ENCODE measurements around the gene SORCS2.

The SORCS2 gene

GRCh38 chr4:7326306-7326692, 134.0 kb downstream of the SORCS2 start:
- TF ChIP-seq, protein P1, sequence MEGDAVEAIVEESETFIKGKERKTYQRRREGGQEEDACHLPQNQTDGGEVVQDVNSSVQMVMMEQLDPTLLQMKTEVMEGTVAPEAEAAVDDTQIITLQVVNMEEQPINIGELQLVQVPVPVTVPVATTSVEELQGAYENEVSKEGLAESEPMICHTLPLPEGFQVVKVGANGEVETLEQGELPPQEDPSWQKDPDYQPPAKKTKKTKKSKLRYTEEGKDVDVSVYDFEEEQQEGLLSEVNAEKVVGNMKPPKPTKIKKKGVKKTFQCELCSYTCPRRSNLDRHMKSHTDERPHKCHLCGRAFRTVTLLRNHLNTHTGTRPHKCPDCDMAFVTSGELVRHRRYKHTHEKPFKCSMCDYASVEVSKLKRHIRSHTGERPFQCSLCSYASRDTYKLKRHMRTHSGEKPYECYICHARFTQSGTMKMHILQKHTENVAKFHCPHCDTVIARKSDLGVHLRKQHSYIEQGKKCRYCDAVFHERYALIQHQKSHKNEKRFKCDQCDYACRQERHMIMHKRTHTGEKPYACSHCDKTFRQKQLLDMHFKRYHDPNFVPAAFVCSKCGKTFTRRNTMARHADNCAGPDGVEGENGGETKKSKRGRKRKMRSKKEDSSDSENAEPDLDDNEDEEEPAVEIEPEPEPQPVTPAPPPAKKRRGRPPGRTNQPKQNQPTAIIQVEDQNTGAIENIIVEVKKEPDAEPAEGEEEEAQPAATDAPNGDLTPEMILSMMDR (IDR thresholded peaks at IDR 0.05; ENCODE audit: low read depth, low read length), result no peak
- no peak for TF ChIP-seq EZH2phosphoT487 (IDR thresholded peaks at IDR 0.05; ENCODE audit: low read depth)
- Histone ChIP-seq H3K4me2 (ENCODE audit: low read length) (no peak overlapping the region), H3K36me3 (replicated peaks; ENCODE audit: low read depth, low read length) (no peaks in the 10 kb centered on the region)

DNA sequence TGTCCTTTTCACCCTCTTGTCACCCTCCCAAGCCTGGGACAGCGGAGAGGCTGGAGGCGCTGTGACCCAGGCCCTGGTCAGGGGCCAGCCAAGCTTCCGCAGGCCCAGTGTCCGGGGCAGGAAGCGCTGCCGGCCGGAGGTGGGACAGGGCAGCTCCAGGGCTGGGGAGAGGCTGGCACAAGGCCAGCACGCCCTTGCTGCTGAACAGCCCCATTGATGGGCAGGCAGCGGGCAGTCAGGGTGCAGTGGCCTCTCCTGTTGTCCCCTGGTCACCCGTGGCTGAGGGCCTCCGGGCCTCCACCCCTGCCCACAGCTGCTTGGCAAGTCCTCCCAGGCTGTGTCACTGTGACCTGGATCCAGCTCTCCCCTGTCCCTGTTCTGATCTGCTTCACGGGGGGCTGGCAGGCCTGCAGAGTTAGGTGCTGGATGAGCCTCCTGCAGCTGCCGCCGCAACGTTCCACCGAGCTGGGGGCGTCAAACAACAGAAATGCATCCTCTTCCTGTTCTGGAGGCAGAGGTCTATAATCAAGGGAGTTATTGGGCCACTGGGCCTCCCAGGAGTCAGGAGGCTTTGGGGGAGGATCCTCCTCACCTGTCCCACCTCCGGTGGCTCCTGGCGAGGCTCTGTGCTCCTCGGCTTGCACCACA, 134.5 kb downstream of the SORCS2 start:
- Histone ChIP-seq H3K27ac (ENCODE audit: low read length) (no peak overlapping the region), H2AFZ (ENCODE audit: low read depth, low read length) (no peak overlapping the region), H3K4me3 (ENCODE audit: low read length) (no peak overlapping the region), H3K79me2 (ENCODE audit: low read length) (no peaks in the 10 kb centered on the region), H4K20me1 (ENCODE audit: insufficient read depth, low read length) (no peaks in the 10 kb centered on the region), H3K36me3 (replicated peaks; ENCODE audit: low read depth, low read length) (no peaks in the 10 kb centered on the region), H3K27me3 (ENCODE audit: low read depth, low read length) (no peaks in the 10 kb centered on the region; the same call in 1 of the 2 replicates), H3K4me1 (ENCODE audit: low read length) (no peaks in the 10 kb centered on the region), H3K4me2 (ENCODE audit: low read length) (no peak overlapping the region), H3K9ac (ENCODE audit: low read length) (no peak overlapping the region), H3K9me3 (ENCODE audit: insufficient read depth, low read length) (no peaks in the 10 kb centered on the region)
- no peak for TF ChIP-seq EZH2phosphoT487 (IDR thresholded peaks at IDR 0.05; ENCODE audit: low read depth)
- TF ChIP-seq, protein P1 (IDR thresholded peaks at IDR 0.05; ENCODE audit: low read depth, low read length), result no peak

More at GRCh38 chr4:7326306-7326692, 134.0 kb downstream of the SORCS2 start:
- Histone ChIP-seq H3K27me3 (ENCODE audit: low read depth, low read length) (no peaks in the 10 kb centered on the region; the same call in 1 of the 2 replicates), H2AFZ (ENCODE audit: low read depth, low read length) (no peak overlapping the region), H3K9me3 (ENCODE audit: insufficient read depth, low read length) (no peaks in the 10 kb centered on the region), H4K20me1 (ENCODE audit: insufficient read depth, low read length) (no peaks in the 10 kb centered on the region), H3K4me3 (ENCODE audit: low read length) (no peak overlapping the region), H3K4me1 (ENCODE audit: low read length) (no peaks in the 10 kb centered on the region), H3K27ac (ENCODE audit: low read length) (no peak overlapping the region), H3K9ac (ENCODE audit: low read length) (no peak overlapping the region), H3K79me2 (ENCODE audit: low read length) (no peaks in the 10 kb centered on the region)

DNA sequence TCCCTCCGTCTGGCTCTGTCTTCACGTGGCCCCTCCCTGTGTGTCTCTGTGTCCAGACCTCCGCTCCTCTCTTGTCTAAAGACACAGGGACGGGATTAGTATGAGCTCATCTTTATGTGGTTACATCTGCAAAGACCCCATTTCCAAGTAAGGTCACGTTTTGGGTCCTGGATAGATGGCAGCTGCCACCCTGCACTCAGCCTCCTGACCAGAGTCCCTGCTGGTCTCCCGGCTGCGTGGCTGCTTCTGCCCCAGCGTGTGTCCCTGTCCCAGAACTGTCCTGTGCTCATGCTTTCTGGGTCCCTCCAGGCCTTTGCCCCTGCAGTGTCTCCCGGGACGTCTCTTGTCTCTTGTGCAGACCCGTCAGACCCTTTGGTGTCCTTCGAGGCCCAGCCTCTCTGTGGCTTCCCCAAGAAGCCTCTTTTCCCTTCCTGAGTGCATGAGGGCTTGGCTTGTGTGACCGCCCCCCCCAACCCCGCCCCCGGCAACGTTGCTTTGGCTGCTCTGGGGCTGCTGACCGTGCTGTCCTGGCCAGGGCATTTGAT, 135.1 kb downstream of the SORCS2 start:
- no peak overlapping the region for H3K4me2 ChIP-seq (ENCODE audit: low read length)
- H3K27me3 ChIP-seq (ENCODE audit: low read depth, low read length), result no peaks in the 10 kb centered on the region; the same call in 1 of the 2 replicates
- no peaks in the 10 kb centered on the region for H3K79me2 ChIP-seq (ENCODE audit: low read length)
- H3K36me3 ChIP-seq (replicated peaks; ENCODE audit: low read depth, low read length), result no peaks in the 10 kb centered on the region
- no peaks in the 10 kb centered on the region for H3K4me1 ChIP-seq (ENCODE audit: low read length)
- no peaks in the 10 kb centered on the region for H3K9me3 ChIP-seq (ENCODE audit: insufficient read depth, low read length)
- no peak overlapping the region for H3K9ac ChIP-seq (ENCODE audit: low read length)
- no peaks in the 10 kb centered on the region for H4K20me1 ChIP-seq (ENCODE audit: insufficient read depth, low read length)
- no peak overlapping the region for H2AFZ ChIP-seq (ENCODE audit: low read depth, low read length)
- TF ChIP-seq, protein P1 (IDR thresholded peaks at IDR 0.05; ENCODE audit: low read depth, low read length), result no peak
- TF ChIP-seq EZH2phosphoT487 (IDR thresholded peaks at IDR 0.05; ENCODE audit: low read depth), result no peak
- H3K27ac ChIP-seq (ENCODE audit: low read length), result no peak overlapping the region
- no peak overlapping the region for H3K4me3 ChIP-seq (ENCODE audit: low read length)

DNA sequence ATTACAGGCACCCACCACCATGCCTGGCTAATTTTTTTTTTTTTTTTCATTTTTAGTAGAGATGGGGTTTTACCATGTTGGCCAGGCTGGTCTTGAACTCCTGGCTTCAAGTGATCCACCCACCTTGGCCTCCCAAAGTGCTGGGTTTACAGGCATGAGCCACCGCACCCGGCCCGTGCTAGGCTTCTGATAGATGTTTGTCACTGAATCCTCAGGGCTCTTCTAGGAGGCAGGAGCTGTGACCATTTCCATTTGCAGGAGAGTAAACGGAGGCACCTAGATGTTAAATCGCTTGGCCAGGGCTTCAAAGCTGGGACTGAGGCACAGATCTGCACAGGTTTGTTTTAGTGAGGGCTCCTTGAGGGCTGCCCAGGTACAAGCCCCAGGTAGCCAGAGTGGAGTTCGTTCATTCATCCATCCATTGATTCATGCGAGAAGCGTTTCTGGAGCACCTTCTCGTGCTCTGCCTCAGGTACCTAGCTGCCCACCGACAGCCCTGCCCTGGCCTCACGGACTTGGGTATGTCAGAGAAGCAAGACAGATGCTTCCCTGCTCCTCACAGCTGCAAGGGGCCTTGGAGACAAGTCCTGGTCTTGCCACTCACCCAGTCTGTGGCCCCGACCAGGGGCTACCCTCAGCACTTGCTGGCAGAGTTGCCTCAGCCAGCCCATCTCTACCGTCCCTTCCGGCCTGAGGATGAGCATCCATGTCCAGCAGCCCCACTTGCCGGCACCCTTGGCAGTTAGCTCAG, 136.0 kb downstream of the SORCS2 start:
- TF ChIP-seq EZH2phosphoT487 (IDR thresholded peaks at IDR 0.05; ENCODE audit: low read depth), result no peak
- TF ChIP-seq, protein P1 (IDR thresholded peaks at IDR 0.05; ENCODE audit: low read depth, low read length), result no peak
- Histone ChIP-seq H3K4me3 (ENCODE audit: low read length) (no peak overlapping the region), H3K9me3 (ENCODE audit: insufficient read depth, low read length) (no peaks in the 10 kb centered on the region), H3K9ac (ENCODE audit: low read length) (no peak overlapping the region), H4K20me1 (ENCODE audit: insufficient read depth, low read length) (no peaks in the 10 kb centered on the region), H3K4me1 (ENCODE audit: low read length) (no peaks in the 10 kb centered on the region), H3K36me3 (replicated peaks; ENCODE audit: low read depth, low read length) (no peaks in the 10 kb centered on the region), H3K27ac (ENCODE audit: low read length) (no peak overlapping the region), H3K79me2 (ENCODE audit: low read length) (no peaks in the 10 kb centered on the region), H2AFZ (ENCODE audit: low read depth, low read length) (no peak overlapping the region), H3K4me2 (ENCODE audit: low read length) (no peak overlapping the region), H3K27me3 (ENCODE audit: low read depth, low read length) (no peaks in the 10 kb centered on the region; the same call in 1 of the 2 replicates)
